ENCODE measurements around the gene CLEC4F. TPM values are rescaled to one million over a fixed set of nuclear protein-coding genes. Genes with fewer than 3 reads are reported as not detected.

CLEC4F gene
- total and polyA plus RNA-seq, 4 donors: 0.03 to 0.25 (median 0.19) TPM; not detected in 1

DNA sequence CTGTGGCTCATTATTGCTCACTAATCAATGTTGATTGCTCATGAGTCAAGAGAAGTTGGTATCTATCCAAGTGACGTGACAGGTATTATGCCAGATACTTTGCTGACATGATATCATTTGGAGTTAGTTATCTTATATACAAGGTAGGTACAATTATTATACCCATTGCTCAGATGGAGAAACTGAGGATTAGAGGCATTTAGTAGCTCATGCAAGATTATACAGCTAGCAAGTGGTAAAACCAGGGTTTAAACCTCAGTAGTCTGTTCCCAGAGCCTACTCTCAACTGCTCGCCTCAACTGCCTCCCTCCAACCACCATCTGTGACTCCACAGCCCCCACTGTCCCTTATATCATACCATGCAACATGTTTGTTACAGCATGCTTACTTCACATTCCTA is 36.1 kb downstream of the CLEC4F start:
- TF ChIP-seq RXRA (IDR thresholded peaks at IDR 0.05): no peak
- TF ChIP-seq, protein P1, sequence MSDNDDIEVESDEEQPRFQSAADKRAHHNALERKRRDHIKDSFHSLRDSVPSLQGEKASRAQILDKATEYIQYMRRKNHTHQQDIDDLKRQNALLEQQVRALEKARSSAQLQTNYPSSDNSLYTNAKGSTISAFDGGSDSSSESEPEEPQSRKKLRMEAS (IDR thresholded peaks at IDR 0.05): no peak
- no peak for TF ChIP-seq SP1 (IDR thresholded peaks at IDR 0.05)
- no peak for TF ChIP-seq HNF4A (conservative IDR thresholded peaks at IDR 0.05)
- no peak for TF ChIP-seq GABPA (IDR thresholded peaks at IDR 0.05 in 1 of 2, conservative IDR thresholded peaks at IDR 0.05 in 1 of 2)
- no peak for TF ChIP-seq EGR1 (IDR thresholded peaks at IDR 0.05; ENCODE audit: low read depth in 2 of 2)
- TF ChIP-seq, protein P2, sequence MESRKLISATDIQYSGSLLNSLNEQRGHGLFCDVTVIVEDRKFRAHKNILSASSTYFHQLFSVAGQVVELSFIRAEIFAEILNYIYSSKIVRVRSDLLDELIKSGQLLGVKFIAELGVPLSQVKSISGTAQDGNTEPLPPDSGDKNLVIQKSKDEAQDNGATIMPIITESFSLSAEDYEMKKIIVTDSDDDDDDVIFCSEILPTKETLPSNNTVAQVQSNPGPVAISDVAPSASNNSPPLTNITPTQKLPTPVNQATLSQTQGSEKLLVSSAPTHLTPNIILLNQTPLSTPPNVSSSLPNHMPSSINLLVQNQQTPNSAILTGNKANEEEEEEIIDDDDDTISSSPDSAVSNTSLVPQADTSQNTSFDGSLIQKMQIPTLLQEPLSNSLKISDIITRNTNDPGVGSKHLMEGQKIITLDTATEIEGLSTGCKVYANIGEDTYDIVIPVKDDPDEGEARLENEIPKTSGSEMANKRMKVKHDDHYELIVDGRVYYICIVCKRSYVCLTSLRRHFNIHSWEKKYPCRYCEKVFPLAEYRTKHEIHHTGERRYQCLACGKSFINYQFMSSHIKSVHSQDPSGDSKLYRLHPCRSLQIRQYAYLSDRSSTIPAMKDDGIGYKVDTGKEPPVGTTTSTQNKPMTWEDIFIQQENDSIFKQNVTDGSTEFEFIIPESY (IDR thresholded peaks at IDR 0.05): no peak
- TF ChIP-seq FOXA2 (IDR thresholded peaks at IDR 0.05): no peak
- TF ChIP-seq, protein P3, sequence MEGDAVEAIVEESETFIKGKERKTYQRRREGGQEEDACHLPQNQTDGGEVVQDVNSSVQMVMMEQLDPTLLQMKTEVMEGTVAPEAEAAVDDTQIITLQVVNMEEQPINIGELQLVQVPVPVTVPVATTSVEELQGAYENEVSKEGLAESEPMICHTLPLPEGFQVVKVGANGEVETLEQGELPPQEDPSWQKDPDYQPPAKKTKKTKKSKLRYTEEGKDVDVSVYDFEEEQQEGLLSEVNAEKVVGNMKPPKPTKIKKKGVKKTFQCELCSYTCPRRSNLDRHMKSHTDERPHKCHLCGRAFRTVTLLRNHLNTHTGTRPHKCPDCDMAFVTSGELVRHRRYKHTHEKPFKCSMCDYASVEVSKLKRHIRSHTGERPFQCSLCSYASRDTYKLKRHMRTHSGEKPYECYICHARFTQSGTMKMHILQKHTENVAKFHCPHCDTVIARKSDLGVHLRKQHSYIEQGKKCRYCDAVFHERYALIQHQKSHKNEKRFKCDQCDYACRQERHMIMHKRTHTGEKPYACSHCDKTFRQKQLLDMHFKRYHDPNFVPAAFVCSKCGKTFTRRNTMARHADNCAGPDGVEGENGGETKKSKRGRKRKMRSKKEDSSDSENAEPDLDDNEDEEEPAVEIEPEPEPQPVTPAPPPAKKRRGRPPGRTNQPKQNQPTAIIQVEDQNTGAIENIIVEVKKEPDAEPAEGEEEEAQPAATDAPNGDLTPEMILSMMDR (IDR thresholded peaks at IDR 0.05; ENCODE audit: low read depth, low read length, missing input control): no peak
- TF ChIP-seq FOXA1 (IDR thresholded peaks at IDR 0.05): no peak
- no peak for TF ChIP-seq TAF1 (conservative IDR thresholded peaks at IDR 0.05)
- Histone ChIP-seq H3K27me3 (ENCODE audit: control insufficient read depth in 4 of 4, insufficient read depth in 4 of 4, low read length in 3 of 4) (peaks cover 0 to 14% (median 2%) of the 10 kb centered on the region in 4 donors), H3K4me1 (ENCODE audit: control insufficient read depth in 4 of 4, insufficient read depth in 4 of 4, low read length in 3 of 4) (peaks cover 0 to under 1% (median 0%) of the 10 kb centered on the region in 4 donors), H3K36me3 (ENCODE audit: control insufficient read depth in 4 of 4, insufficient read depth in 3 of 4, low read depth in 1 of 4, low read length in 3 of 4) (no peaks in the 10 kb centered on the region), H3K9me3 (ENCODE audit: control insufficient read depth in 4 of 4, low read length in 3 of 4) (no peaks in the 10 kb centered on the region), H3K4me3 (ENCODE audit: low read depth in 1 of 3, low read length in 3 of 3) (no peak overlapping the region), H3K27ac (ENCODE audit: low read depth in 1 of 2, low read length in 2 of 2) (no peak overlapping the region), H3K9ac (ENCODE audit: low read depth in 1 of 2, low read length in 2 of 2) (no peak overlapping the region)
- no peak for DNase-seq (ENCODE audit: low spot score)
- 88% methylated on average over 2 of the region's 2 CpGs for WGBS

DNA sequence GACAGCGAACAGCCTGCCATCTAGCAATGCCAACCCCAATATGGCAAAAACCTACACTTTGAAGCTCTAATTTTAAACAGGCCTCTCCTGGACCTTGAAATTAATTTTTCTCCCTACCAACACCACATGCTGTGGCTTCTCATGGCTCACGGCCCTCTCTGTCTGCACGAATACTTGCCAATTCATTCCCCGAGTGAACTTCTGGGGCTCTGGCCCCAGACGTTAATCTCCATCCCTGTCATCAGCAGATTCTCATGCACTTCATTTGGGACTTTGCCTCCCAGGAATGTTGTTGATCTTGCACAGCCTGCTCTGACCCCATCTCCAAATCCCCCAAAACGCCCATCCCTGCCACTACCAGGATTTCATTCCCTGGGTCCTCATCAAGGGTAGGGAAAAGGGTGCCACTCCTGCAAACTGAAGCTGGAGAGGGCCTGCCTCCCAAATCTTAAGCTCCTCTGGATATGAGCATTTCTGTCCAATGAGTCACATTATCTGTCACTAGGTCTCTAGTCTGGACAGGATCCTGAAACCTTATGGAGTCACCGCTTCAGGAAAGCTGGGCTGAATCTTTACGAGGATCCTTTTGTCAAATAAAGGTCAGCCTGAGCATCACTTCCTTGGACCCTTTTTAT is 40.4 kb downstream of the CLEC4F start:
- TF ChIP-seq YY1 (IDR thresholded peaks at IDR 0.05): no peak
- no peak for TF ChIP-seq FOXA2 (IDR thresholded peaks at IDR 0.05)
- TF ChIP-seq, protein P4, sequence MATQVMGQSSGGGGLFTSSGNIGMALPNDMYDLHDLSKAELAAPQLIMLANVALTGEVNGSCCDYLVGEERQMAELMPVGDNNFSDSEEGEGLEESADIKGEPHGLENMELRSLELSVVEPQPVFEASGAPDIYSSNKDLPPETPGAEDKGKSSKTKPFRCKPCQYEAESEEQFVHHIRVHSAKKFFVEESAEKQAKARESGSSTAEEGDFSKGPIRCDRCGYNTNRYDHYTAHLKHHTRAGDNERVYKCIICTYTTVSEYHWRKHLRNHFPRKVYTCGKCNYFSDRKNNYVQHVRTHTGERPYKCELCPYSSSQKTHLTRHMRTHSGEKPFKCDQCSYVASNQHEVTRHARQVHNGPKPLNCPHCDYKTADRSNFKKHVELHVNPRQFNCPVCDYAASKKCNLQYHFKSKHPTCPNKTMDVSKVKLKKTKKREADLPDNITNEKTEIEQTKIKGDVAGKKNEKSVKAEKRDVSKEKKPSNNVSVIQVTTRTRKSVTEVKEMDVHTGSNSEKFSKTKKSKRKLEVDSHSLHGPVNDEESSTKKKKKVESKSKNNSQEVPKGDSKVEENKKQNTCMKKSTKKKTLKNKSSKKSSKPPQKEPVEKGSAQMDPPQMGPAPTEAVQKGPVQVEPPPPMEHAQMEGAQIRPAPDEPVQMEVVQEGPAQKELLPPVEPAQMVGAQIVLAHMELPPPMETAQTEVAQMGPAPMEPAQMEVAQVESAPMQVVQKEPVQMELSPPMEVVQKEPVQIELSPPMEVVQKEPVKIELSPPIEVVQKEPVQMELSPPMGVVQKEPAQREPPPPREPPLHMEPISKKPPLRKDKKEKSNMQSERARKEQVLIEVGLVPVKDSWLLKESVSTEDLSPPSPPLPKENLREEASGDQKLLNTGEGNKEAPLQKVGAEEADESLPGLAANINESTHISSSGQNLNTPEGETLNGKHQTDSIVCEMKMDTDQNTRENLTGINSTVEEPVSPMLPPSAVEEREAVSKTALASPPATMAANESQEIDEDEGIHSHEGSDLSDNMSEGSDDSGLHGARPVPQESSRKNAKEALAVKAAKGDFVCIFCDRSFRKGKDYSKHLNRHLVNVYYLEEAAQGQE (IDR thresholded peaks at IDR 0.05): no peak
- TF ChIP-seq RXRA (IDR thresholded peaks at IDR 0.05): no peak
- TF ChIP-seq HNF4G (IDR thresholded peaks at IDR 0.05): no peak
- TF ChIP-seq JUND (IDR thresholded peaks at IDR 0.05): no peak
- TF ChIP-seq, protein P2 (IDR thresholded peaks at IDR 0.05): no peak
- TF ChIP-seq NR2F2 (IDR thresholded peaks at IDR 0.05): no peak
- TF ChIP-seq FOXA1 (IDR thresholded peaks at IDR 0.05): no peak
- TF ChIP-seq SP1 (IDR thresholded peaks at IDR 0.05): no peak
- H3K9ac ChIP-seq (ENCODE audit: low read depth in 1 of 2, low read length in 2 of 2): no peak overlapping the region
- H3K9me3 ChIP-seq (ENCODE audit: control insufficient read depth in 4 of 4, low read length in 3 of 4): peaks cover 0 to 4% (median 0%) of the 10 kb centered on the region in 4 donors
- no peak overlapping the region for H3K27ac ChIP-seq (ENCODE audit: low read depth in 1 of 2, low read length in 2 of 2)
- no peak overlapping the region for H3K4me3 ChIP-seq (ENCODE audit: low read depth in 1 of 3, low read length in 3 of 3)
- H3K27me3 ChIP-seq (ENCODE audit: control insufficient read depth in 4 of 4, insufficient read depth in 4 of 4, low read length in 3 of 4): peaks cover 0 to 6% (median 2%) of the 10 kb centered on the region in 4 donors
- DNase-seq (ENCODE audit: low spot score): no peak
- H3K36me3 ChIP-seq (ENCODE audit: control insufficient read depth in 4 of 4, insufficient read depth in 3 of 4, low read depth in 1 of 4, low read length in 3 of 4): no peaks in the 10 kb centered on the region
- no peaks in the 10 kb centered on the region for H3K4me1 ChIP-seq (ENCODE audit: control insufficient read depth in 4 of 4, insufficient read depth in 4 of 4, low read length in 3 of 4)
- 76% methylated on average over 8 of the region's 8 CpGs for WGBS
